ENCODE measurements around the gene APOD.

The APOD gene

DNA sequence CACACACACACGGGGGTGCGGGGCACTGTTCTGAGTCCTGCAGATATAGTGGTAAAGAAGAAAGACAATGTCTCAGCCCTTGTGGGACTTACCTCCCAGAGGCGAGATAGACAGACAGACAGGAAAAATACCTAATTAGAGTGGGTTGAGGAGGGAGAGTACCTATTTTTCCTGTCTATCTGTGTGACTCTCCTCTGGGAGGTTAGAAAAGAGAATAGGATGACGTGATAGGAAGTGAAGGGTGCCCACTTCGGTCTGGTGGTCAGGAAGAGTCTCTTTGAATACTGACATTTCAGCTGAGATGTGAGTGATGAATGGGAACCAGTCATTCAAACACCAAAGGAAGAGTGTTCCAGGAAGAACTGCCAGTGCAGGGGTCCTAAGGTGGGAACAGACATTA lies 4.1 kb upstream of the APOD start:
- H3K4me3 ChIP-seq (ENCODE audit: low read depth, low read length), result no peak overlapping the region

DNA sequence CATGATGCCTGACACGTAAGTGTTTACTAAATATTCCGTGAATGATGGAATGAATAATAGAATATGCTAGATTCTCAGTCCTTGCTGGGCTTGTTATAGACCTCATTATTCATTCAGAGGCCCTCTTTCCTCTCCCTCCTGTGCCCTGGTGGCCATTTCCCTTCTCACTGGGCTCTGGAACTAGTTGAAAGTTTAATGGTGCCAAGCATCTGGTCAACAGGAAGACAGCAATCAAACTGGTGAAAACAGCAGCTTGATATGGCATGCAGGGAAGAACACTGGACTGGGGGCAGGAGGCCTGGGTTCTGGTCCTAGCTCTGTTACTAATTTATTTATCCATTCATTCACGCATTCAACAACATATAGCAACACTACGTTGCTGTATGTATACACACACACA lies 3.7 kb upstream of the APOD start:
- no peak overlapping the region for H3K4me3 ChIP-seq (ENCODE audit: low read depth, low read length)

DNA sequence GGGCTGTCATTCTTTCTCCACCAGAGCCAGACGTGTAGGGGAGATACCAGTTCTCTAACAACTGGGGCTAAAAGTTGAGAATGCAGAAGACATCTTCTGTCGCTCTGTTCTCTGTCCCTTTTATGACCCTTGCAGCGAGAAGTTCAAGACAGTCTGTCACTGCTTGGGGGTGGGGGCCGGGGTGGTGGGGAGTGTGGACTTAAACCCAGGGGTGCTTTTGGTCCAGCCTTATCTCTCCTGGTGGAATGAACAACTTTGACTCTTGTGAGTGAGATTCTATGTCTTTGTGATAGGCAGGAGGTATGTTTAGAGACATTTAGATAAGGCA lies 767 bp upstream of the APOD start:
- H3K4me3 ChIP-seq (ENCODE audit: low read depth, low read length), result no peak overlapping the region

DNA sequence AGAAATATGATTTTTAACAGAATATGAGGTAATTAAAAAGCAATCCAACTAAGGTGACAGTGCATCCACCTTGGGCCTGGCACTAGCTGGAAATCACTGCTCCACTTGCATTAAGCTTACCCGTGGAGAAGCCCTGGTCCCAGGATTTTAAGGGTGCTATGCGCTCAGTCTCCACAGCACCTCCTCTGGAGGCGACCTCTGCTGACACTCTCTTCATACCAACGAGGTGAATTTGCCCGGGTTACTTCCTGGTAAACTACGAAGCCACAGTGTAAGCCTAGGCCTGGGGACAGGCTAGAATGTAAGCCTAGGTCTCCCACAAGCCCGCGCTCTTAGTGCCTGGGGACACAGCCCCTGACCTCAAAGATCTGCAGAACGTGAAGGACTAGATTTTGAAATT lies 793 bp downstream of the APOD start:
- H3K4me3 ChIP-seq (ENCODE audit: low read depth, low read length), result no peak overlapping the region

DNA sequence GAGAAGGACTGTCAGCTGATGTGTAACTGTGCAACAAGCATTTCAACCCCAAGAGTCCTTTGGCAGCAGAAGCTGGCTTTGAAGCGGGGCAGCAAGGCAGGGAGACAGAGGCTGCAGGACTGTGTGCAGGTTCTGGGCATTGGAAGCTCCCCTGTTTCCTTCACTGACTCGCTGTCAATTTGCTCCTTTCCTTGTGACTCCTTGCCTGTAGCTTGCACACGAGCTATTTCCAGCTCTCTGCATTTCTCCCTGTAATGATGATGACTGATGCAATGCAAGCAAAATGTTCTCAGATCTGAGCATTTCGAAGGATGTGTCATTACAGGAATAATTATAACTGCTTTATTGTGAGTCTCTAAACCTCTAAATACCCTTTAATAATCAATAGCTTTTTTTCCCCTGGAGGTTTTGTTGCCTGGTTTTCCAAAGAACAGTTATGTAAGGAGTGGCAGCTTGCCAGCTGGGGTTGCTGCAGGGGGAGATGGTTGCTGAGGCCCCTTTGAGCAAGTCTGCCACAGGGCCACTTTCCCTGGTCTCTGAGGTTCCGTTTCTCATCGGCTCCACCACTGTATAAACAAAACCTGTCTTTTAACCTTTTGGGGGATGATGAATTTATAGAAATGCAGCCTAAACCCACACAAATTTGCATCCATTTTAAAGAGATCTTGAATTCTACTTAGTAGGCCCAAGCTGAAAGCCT lies 2.8 kb downstream of the APOD start:
- no peak overlapping the region for H3K4me3 ChIP-seq (ENCODE audit: low read depth, low read length)

DNA sequence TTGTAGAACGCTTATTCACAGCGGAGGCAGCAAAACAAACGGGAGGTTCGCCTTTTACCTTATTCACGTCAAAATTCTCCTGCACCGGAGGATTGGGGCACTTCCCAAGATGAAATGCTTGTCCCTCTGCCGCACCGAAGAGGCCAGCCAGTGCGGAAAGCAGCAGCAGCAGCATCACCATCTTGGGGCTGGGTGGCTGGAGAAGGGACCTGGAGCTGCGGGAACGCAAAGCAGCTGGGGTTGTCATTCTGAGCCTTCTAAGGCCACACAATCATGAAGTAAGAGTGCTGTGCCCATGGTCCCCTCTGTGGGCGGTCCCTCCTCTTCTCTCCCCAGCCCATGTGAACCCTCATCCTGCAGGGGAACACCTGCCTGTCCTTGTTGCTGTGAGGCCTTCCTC lies 4.5 kb downstream of the APOD start:
- H3K4me3 ChIP-seq (ENCODE audit: low read depth, low read length), result no peak overlapping the region

DNA sequence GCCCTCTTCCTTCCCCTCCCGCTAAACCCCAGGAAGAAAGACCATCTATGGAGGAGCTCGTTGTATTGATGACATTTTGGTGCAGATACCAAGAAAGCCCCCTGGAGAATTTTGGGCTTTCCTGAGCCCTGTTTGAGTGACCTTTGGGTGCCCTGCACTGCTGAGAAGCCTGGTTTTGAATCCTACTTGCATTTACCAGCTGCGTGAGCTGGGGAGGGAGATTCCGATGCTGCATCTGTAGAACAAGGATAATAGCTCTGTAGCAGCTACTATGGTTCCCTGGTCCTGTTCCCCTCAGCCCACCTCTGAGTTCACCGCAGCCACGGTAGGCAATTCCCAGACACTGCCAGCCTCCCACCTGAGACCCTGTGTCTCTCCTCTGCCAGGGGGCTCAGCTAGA lies 5.2 kb downstream of the APOD start:
- H3K4me3 ChIP-seq (ENCODE audit: low read depth, low read length), result no peak overlapping the region

DNA sequence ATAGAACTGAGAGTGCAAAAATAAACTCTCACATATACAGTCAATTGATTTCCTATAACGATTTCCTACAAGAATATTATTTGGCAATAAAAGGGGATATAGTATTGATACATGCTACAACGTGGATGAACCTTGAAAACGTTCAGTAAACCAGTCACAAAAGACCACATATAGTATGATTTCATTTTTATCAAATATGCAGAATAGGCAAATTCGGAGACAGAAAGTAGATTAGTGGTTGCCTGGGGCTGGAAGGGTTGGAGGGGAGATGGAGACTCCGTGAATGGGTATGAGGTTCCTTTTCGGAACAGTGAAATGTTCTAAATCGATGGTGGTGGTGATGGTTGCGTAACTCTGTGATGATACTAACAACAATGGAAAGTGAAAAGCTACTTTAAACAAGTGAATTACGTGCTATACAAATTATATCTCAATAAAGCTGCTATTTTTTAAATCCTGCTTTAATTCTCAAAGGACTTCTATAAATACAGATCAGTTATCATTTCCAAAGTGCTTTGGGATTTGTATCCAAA lies 6.0 kb downstream of the APOD start:
- H3K4me3 ChIP-seq (ENCODE audit: low read depth, low read length), result no peak overlapping the region

DNA sequence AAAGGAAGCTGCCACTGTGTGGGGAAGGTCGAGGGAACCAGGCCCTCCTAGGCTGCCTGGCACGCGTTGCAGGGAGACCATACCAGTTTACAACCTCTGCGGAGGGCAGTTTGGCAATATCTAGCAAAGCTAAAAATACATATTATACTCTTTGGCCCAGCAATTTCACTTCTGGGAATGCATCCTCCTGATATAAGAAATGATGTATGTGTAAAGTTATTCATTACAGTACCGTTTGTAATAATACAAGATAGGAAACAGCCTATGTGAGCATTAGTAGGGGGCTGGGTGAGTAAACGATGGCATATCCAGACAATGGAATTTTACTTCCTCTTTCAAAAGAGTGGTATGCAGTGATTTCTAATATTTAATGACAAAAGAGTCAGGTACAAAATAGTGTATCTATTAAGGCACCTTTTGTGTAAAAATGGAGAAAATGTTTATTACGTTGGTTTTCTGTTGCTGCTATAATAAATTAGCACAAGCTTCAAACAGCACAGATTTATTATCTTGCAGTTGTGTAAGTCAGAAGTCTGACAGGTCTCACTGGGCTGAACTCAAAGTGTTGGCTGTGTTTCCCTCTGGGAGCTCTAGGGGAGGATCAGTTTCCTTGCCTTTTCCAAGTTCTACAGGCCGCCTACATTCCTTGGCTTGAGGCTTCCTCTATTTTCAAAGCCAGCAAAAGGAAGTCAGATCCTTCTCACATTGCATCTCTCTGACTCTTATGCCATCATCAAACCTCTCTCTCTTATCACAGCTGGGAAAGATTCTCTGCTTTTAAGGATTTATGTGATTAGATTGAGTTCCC lies 9.0 kb downstream of the APOD start:
- H3K4me3 ChIP-seq (ENCODE audit: low read depth, low read length), result no peak overlapping the region

DNA sequence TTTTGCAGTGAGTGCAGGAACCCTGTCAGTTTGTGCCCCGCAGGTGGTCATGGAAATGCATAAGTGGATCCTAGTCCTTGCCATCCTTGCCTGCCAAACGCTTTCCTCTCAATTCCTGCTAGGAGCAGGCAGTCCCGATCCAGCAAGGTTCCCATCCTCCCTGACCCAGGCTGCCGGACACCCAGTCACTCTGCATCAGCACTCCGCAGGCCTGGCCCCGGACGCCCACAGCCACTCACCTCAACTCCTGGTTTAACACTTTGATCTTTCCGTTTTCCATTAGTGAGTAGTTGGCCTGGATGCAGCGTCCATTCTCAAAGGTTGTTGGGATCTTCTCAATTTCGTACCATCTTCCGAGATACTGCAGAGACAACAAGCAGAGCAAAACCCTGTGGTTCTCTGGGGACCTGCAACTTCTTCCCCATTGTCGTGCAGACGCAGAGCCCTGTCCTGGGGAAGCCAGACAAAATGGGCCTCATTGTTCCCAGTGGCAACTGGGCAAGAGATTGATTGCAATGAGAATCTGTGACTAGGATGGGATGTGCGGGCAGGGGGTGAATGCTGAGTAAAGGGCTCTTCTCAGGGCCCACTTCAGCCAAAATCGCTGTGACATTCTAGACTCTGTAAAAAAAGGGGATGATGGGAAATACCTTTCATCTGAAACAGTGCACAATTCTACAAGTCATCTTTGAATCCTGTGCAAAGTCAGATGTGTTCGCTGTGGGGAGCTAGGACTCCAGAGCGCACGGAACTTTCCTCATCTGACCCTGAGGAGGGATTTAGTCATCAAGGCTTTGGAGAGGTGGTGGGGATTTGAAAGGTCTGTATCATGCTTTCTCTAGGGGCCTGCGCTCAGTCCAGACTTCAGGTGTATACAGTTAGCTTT lies 9.9 kb downstream of the APOD start:
- no peak overlapping the region for H3K4me3 ChIP-seq (ENCODE audit: low read depth, low read length)

DNA sequence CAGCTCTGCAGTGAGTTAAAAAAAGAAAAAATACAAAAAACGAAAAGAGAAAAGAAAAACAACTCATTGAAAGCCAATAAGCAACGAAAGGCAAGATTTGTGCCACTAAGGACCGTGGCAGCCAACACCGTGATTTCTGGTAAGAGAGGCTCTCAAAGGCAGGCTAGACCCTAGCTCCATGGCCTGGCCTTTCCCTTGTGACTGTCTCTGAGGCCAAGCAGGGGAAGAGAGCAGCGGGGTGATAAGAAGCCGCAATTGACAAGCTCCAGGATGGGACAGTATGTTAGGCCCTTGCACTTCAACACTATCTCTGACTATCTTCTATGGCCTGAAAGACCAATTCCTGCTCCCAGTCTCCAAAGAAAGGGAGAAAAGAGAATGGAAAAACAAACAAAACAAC lies 12.4 kb downstream of the APOD start:
- H3K4me3 ChIP-seq (ENCODE audit: low read depth, low read length), result no peak overlapping the region

DNA sequence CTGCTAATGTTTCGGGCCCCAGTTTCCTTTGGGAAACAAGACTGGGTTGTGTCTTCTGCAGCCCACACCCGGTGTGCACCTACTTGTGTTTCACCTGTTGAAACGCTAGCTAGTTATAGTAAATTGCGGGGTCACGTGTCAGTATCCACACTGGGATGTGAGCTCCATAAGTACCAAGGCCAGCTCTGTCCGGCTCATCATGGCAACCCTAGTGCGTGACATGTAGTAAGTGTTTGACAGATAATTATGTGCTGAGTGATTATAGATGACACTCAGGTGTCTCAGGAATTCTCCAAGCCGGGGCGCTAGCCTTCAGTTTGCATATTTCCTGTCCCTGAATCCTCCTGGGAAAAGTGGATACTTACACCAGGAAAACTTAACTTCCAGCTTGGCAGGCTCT lies 12.8 kb downstream of the APOD start:
- H3K4me3 ChIP-seq (ENCODE audit: low read depth, low read length), result no peak overlapping the region

DNA sequence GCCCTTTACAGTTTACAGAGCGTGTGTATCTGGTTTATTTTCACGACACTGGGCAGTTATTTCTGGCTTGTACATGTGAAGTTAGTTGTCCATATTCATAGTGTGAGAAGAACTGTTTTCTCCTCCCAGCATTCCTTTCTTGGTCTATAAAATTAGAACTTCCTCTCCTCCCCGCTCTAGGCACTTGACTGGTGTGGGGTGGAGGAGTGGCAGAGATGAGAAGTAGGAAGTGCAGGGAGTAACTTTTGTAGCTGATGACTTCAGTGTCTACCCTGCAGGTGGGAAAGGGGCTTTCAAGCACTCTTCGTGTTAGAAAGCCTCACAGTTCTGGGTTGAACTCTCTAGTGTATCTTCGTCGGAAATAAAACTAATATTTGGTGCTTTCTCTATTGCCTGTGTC lies 13.4 kb downstream of the APOD start:
- H3K4me3 ChIP-seq (ENCODE audit: low read depth, low read length), result no peak overlapping the region

DNA sequence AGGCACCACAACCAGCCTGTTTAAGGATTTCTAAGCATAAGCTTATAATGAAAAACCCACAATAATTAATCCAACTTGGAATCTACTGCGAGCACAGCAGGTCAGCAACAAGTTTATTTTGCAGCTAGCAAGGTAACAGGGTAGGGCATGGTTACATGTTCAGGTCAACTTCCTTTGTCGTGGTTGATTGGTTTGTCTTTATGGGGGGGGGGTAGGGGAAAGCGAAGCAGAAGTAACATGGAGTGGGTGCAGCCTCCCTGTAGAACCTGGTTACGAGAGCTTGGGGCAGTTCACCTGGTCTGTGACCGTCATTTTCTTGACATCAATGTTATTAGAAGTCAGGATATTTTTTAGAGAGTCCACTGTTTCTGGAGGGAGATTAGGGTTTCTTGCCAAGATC lies 15.1 kb downstream of the APOD start:
- H3K4me3 ChIP-seq (ENCODE audit: low read depth, low read length), result no peak overlapping the region

DNA sequence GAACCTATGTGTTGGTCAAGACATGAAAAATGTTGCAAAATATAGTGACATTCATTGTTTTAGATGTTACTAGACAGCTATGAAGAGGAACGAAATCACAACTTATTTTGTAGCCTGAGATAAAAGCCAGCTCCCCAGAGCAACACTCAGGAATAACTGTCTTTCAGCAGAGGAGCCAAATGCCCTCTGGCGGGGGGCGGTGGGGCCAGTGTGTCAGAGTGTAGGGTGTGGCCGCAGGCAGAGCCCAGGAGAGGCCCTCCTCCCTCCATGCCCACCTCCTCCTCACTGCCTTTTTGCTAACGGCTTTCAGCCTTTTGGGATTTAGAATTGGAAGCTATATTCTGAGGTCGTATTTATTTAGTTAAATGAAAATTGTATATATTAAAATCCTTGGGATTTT lies 16.9 kb downstream of the APOD start:
- no peak overlapping the region for H3K4me3 ChIP-seq (ENCODE audit: low read depth, low read length)

DNA sequence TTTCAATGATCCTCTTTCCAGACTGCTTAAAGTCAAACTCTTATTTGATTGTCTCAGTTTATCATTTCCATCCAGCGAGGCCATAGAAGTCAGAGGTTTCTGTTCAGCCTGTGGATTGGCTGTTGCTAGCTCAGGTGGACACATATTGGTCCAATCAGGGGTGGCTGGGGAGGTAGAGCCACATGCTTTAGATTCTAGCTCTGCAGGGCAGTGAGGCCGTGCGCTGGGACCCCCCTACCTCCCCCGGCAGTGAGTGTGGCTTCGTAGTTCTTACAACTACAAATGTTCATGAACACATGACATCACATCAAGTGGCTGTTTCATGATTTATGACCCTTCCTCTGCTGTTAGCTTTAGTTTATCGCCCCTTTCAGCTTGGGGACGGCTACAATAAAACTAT lies 18.0 kb downstream of the APOD start:
- H3K4me3 ChIP-seq (ENCODE audit: low read depth, low read length), result no peak overlapping the region

DNA sequence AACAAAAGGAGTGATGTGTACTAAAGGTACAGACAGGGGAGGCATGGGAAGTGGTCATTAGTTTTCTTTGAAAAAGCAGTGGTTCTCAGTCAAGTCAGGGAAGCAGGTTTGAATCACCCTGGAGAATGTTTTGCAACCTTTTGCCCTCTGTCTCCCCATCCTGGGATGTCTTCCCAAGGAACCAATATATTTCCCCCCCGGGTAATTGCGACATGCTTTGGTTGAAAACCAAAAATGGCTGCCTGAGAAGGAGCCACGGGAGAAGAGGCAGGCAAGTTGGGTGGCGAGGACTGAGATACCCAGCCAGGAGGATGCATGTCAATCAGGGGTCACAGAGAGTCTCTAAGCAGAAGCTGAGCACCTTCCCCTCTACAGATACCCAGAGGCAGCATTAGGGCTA lies 20.4 kb downstream of the APOD start:
- no peak overlapping the region for H3K4me3 ChIP-seq (ENCODE audit: low read depth, low read length)

DNA sequence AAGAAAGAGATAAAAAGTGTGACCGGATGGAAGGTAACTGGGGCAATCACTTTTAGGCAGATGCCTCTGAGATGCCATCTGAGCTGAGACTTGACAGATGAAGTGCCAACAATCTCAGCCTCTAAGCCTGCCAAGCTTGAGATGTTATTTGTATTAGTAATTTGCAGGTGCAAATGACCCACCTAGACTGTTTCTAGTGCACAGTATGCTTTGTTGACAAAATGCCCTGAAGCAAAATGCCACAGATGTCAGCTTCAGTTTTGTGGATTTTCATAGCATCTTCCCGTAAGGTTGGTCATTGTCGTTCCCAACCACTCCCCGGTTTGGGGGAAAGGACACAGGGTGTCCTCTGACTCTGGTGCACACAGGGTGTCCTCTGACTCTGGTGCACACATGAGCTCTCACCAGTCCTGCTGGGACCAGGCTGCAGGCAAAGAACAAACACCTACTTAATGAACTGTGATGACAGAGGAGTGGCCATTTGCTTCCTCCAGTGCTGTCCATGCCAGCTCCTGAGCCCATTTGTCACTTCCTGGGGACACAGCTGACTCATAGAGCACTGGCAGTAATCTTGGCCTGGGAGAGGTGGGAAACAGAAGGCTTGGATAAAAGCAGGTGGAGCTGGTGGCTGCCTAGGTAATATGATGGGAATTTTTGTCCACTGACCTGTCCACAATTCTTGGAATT lies 23.9 kb downstream of the APOD start:
- H3K4me3 ChIP-seq (ENCODE audit: low read depth, low read length), result no peak overlapping the region

DNA sequence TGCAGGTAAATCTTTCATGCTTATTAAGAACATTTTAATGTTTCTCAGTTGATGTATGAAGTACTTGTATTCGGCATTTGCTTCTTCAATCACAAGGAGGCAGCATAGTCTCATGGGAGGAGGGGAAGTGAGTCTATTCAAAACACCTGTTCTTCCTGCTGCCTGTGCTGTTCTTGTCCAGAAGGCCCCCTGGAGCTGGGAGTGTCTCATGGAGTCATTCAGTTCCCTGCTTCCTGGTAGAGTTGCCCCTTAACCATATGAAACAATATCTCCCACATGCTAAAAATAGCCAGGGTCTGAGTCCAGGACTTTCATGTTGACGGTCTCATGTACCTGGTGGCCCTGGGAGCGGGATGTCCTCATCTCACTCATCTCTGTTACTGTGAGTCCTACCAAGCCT lies 25.1 kb downstream of the APOD start:
- H3K4me3 ChIP-seq (ENCODE audit: low read depth, low read length), result no peak overlapping the region

DNA sequence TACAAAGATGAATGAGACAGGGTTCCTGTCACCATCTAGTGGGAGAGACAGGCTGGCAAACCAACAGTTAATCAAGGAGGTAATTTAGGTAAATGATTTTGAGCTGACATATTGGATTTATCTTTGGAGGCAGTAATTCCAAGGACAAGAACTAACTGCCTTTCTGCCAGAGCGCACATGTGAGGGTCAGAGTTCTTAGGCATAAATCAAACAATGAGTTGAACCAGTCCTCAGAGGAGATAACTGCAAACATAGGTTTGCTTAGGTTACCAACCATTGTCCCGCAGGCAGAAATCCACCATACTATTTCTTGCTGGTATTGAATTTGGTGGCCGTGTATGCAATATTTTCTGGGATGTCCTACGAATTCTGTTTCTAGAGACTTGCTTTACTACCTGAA lies 26.4 kb downstream of the APOD start:
- H3K4me3 ChIP-seq (ENCODE audit: low read depth, low read length), result no peak overlapping the region

DNA sequence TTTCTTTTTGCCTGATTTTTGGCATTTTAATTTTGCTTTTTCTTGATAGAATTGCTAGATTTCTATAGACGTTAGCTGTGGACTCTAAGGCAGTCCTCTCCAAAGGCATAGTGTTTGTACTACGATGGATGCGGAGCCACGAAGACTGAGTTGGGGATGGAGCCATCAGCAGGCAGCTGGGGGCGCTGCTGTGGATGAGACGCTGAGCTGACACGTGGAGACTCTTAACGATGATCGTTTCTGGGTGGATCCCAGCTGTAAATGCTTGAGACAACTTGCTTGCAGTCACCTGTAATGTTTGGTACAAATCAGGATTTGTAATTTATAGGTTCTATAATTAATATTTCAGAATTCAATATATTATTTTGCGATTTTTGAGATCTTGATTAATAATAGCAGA lies 27.4 kb downstream of the APOD start:
- no peak overlapping the region for H3K4me3 ChIP-seq (ENCODE audit: low read depth, low read length)

Data from iPS-11a (cell line).